ENCODE measurements around the gene ENSA.

GRCh38 chr1:150577557-150578271 is 51.7 kb downstream of the ENSA start:
- no peak for TF ChIP-seq CTCF (IDR thresholded peaks at IDR 0.05)
- no peak for TF ChIP-seq POLR2A (IDR thresholded peaks at IDR 0.05)

Data from testis (tissue), 2 donors.